ENCODE measurements around the gene SLC17A5. TPM values are rescaled to one million over a fixed set of nuclear protein-coding genes. Genes with fewer than 3 reads are reported as not detected.

SLC17A5 gene
- total RNA-seq, 2 experiments from 2014 or later: 7.4 to 9.6 TPM

DNA sequence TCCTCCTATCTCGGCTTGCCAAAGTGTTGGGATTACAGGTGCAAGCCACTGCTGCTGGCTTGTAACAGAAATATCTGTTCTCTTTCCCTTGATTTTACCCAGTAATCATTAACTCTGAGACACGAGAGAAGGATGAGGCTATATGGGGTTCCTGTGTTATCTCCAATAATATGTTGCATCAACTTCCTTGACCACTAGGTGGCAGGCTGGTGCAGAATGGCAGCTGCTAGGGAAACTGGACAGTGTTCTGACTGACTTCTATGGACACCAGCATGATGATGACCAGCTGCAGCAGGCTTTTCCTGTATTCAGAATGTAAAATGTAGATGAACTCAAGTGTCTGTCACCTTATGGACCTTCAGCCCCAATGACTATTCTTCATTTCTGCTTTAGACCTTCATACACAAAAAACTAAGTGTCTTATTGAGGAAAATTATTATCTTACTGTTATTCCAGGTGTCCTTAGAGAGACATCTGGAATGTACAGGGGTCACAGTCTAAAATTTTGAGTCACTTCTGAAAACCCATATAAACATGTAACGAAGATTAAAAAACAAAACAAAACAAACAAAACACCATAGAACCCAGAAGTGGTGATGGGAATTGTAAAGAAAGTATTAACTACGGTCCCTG is 21.8 kb upstream of the SLC17A5 start:
- ChIA-PET POLR2A (no interaction called here), CTCF (ENCODE audit: unreplicated experiment) (interaction anchor here (0.8 to 1.6 kb wide), 2 partner anchors 10 to 58 kb away, joined by 3 to 5 read pairs; no protein-coding TSS in a partner anchor)
- no peak overlapping the region for H2AFZ ChIP-seq (ENCODE audit: low read length)
- H4K20me1 ChIP-seq (ENCODE audit: insufficient read depth, low read length): no peaks in the 10 kb centered on the region
- H3K36me3 ChIP-seq (ENCODE audit: insufficient read depth, low read length): no peaks in the 10 kb centered on the region
- TF ChIP-seq EZH2phosphoT487 (IDR thresholded peaks at IDR 0.05; ENCODE audit: borderline replicate concordance, low read depth, low read length): no peak
- TF ChIP-seq, protein P1, sequence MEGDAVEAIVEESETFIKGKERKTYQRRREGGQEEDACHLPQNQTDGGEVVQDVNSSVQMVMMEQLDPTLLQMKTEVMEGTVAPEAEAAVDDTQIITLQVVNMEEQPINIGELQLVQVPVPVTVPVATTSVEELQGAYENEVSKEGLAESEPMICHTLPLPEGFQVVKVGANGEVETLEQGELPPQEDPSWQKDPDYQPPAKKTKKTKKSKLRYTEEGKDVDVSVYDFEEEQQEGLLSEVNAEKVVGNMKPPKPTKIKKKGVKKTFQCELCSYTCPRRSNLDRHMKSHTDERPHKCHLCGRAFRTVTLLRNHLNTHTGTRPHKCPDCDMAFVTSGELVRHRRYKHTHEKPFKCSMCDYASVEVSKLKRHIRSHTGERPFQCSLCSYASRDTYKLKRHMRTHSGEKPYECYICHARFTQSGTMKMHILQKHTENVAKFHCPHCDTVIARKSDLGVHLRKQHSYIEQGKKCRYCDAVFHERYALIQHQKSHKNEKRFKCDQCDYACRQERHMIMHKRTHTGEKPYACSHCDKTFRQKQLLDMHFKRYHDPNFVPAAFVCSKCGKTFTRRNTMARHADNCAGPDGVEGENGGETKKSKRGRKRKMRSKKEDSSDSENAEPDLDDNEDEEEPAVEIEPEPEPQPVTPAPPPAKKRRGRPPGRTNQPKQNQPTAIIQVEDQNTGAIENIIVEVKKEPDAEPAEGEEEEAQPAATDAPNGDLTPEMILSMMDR (conservative IDR thresholded peaks at IDR 0.05; ENCODE audit: low read length): peak; percentile 95
- H3K4me1 ChIP-seq (ENCODE audit: insufficient read depth, low read length, poor library complexity, severe bottlenecking): no peaks in the 10 kb centered on the region
- no peak overlapping the region for H3K4me3 ChIP-seq (ENCODE audit: low read depth, low read length, poor library complexity, severe bottlenecking)
- H3K4me2 ChIP-seq (ENCODE audit: low read length): no peak overlapping the region
- intact Hi-C loops (cut with micrococcal nuclease; ENCODE audit: unreplicated experiment): loop anchor here (2.0 kb wide), 1 partner anchor 57 kb away; no protein-coding TSS in a partner anchor
- DNase-seq (ENCODE audit: low spot score): peak; percentile 66
- BruUV-seq (replicated peaks): no TSS peak
- H3K79me2 ChIP-seq (ENCODE audit: insufficient read depth, low read depth, low read length): no peaks in the 10 kb centered on the region
- no peak overlapping the region for H3K27ac ChIP-seq (ENCODE audit: low read depth, low read length, poor library complexity, severe bottlenecking)
- H3K9me2 ChIP-seq (ENCODE audit: insufficient read depth, low read length): no peaks in the 10 kb centered on the region
- no peaks in the 10 kb centered on the region for H3K9me3 ChIP-seq (ENCODE audit: low read length)

DNA sequence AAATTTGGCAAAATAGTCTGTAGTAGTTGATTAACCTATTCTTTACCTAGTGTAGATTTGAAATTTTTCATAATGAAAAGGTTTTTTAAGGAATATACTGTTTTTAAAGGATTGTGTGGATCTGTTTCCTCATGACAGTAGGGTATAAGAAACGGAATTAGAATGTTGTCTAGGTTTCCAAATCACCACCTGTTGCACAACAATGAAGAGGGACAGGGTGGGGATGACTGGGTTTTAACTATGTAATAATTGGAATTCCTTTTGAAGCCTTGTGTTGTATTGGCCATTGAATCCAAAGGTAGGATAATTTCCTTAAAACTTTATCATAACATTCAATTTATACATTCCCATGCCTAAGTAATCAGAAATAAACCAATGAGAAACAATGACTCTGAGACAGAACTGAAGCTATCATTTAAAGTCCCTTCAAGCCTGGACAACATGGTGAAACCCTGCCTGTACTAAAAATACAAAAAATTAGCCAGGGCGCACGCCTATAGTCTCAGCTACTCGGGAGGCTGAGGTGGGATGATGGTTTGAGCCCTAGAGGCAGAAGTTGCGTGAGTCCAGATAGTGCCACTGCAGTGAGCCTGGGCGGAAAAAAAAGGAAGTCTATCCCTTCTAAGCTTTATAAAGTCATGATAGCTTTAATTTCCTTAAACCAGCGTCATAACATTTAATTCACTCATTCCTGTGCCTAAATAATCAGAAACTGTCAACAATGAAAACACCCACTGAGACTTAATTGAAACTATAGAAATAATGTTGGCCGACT is 18.3 kb upstream of the SLC17A5 start:
- Histone ChIP-seq H3K9me2 (ENCODE audit: insufficient read depth, low read length) (no peaks in the 10 kb centered on the region), H3K4me3 (ENCODE audit: low read depth, low read length, poor library complexity, severe bottlenecking) (no peak overlapping the region), H3K27ac (ENCODE audit: low read depth, low read length, poor library complexity, severe bottlenecking) (no peak overlapping the region), H3K4me1 (ENCODE audit: insufficient read depth, low read length, poor library complexity, severe bottlenecking) (no peaks in the 10 kb centered on the region), H3K79me2 (ENCODE audit: insufficient read depth, low read depth, low read length) (no peaks in the 10 kb centered on the region), H3K4me2 (ENCODE audit: low read length) (no peak overlapping the region), H4K20me1 (ENCODE audit: insufficient read depth, low read length) (no peaks in the 10 kb centered on the region), H3K36me3 (ENCODE audit: insufficient read depth, low read length) (no peaks in the 10 kb centered on the region), H3K9me3 (ENCODE audit: low read length) (no peaks in the 10 kb centered on the region), H2AFZ (ENCODE audit: low read length) (no peak overlapping the region)
- POLR2A ChIA-PET: no interaction called here
- intact Hi-C loops (cut with micrococcal nuclease; ENCODE audit: unreplicated experiment): no loop called here
- no peak for DNase-seq (ENCODE audit: low spot score)
- no TSS peak for BruUV-seq (replicated peaks)
- CTCF ChIA-PET (ENCODE audit: unreplicated experiment): no interaction called here
- TF ChIP-seq, protein P1 (conservative IDR thresholded peaks at IDR 0.05; ENCODE audit: low read length): no peak
- TF ChIP-seq EZH2phosphoT487 (IDR thresholded peaks at IDR 0.05; ENCODE audit: borderline replicate concordance, low read depth, low read length): no peak

DNA sequence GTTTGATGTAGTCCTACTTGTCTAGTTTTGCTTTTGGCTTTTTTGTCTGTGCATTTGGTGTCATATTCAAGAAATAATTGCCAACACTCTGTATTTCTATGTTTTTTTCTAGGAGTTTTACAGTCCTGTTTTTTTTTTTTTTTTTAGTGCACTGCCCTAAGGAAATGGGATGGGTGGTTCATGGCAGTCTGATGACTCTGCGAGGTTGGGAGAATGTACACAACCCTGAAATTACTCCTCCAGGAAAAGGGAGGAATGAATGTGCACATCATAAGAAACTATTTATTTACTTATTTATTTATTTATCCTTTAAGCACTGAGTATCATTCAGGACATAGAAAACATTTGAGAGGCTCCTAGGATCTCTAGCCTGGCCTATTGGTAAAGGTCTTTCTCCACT is 15.2 kb upstream of the SLC17A5 start:
- no peak for TF ChIP-seq EZH2phosphoT487 (IDR thresholded peaks at IDR 0.05; ENCODE audit: borderline replicate concordance, low read depth, low read length)
- TF ChIP-seq, protein P1 (conservative IDR thresholded peaks at IDR 0.05; ENCODE audit: low read length): no peak
- Histone ChIP-seq H3K79me2 (ENCODE audit: insufficient read depth, low read depth, low read length) (no peaks in the 10 kb centered on the region), H3K9me3 (ENCODE audit: low read length) (no peaks in the 10 kb centered on the region), H3K4me3 (ENCODE audit: low read depth, low read length, poor library complexity, severe bottlenecking) (no peak overlapping the region), H3K4me2 (ENCODE audit: low read length) (no peak overlapping the region), H3K4me1 (ENCODE audit: insufficient read depth, low read length, poor library complexity, severe bottlenecking) (no peaks in the 10 kb centered on the region), H2AFZ (ENCODE audit: low read length) (no peak overlapping the region), H3K27ac (ENCODE audit: low read depth, low read length, poor library complexity, severe bottlenecking) (no peak overlapping the region), H3K36me3 (ENCODE audit: insufficient read depth, low read length) (no peaks in the 10 kb centered on the region), H3K9me2 (ENCODE audit: insufficient read depth, low read length) (no peaks in the 10 kb centered on the region), H4K20me1 (ENCODE audit: insufficient read depth, low read length) (no peaks in the 10 kb centered on the region)
- POLR2A ChIA-PET: no interaction called here
- intact Hi-C loops (cut with micrococcal nuclease; ENCODE audit: unreplicated experiment): no loop called here
- BruUV-seq (replicated peaks): no TSS peak
- CTCF ChIA-PET (ENCODE audit: unreplicated experiment): no interaction called here
- DNase-seq (ENCODE audit: low spot score): no peak
